Mucosa of stomach (tissue), 1 donor: ENCODE data around the gene STAP2.

Source experiments
- H3K27me3 ChIP-seq: one replicate; pipeline ENCODE4 v1.7.0; 2013; ENCODE audit warnings: mild to moderate bottlenecking, low read length; ENCODE audit not compliant: control insufficient read depth, insufficient read depth
- H3K36me3 ChIP-seq: one replicate; pipeline ENCODE4 v1.7.0; 2013; ENCODE audit warnings: low read length; ENCODE audit not compliant: control insufficient read depth, insufficient read depth
- H3K4me1 ChIP-seq: one replicate; pipeline ENCODE4 v1.7.0; 2013; ENCODE audit warnings: mild to moderate bottlenecking, low read length; ENCODE audit not compliant: control insufficient read depth, insufficient read depth
- H3K4me3 ChIP-seq: one replicate; pipeline ENCODE4 v1.7.0; 2013; ENCODE audit warnings: low read length
- H3K9ac ChIP-seq: one replicate; pipeline ENCODE4 v1.7.0; 2013; ENCODE audit warnings: mild to moderate bottlenecking, low read length, moderate library complexity
- H3K9me3 ChIP-seq: one replicate; pipeline ENCODE4 v1.7.0; 2013; ENCODE audit warnings: mild to moderate bottlenecking, low read length, moderate library complexity; ENCODE audit not compliant: control insufficient read depth
- donor health status: Pancreatic carcinoma.

The STAP2 gene, protein sequence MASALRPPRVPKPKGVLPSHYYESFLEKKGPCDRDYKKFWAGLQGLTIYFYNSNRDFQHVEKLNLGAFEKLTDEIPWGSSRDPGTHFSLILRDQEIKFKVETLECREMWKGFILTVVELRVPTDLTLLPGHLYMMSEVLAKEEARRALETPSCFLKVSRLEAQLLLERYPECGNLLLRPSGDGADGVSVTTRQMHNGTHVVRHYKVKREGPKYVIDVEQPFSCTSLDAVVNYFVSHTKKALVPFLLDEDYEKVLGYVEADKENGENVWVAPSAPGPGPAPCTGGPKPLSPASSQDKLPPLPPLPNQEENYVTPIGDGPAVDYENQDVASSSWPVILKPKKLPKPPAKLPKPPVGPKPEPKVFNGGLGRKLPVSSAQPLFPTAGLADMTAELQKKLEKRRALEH

DNA sequence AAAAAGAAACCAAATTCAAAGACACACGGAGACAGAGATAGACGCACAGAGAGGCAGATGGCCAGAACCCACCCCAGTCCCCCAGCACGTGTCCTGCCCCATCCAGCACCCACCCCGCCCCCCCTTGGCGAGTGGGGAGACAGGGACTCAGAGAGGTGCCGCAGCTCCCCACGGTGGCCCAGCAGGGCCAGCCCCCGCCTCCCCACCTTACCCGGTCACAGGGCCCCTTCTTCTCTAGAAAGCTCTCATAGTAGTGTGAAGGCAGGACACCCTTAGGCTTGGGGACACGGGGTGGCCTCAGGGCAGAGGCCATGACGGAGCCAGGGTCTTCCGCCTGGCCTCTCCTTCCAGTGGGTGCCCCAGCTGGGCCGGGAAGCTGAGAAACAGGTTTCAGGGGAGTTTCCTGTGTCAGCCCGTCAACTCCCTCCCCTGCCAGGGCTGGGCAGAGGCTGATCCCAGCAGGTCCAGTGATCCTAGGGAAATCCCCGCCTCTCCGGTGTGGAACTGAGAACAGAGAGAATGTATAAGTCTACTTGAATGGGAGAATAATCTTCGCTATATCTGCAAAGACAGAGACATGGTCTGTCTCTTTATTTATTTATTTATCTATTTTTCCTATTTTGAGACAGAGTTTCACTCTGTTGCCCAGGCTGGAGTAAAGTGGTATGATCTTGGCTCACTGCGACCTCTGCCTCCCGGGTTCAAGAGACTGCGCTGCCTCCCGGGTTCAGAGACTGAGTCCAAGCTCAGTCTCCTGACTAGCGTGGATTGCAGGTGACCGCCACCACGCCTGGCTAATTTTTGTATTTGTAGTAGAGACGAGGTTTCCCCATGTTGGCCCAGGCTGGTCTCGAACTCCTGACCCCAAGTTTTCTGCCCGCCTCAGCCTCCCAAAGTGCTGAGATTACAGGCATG is at the start of gene STAP2:
STAP2 (minus strand) TSS at position 387 of the 915 bp plus-strand sequence; CDS start at position 313, 74 bp downstream.
- Histone ChIP-seq H3K4me3 (peak within 1 kb of the TSS; percentile 86), H3K27me3 (no peaks in the 10 kb centered on the region), H3K9ac (peak within 1 kb of the TSS; percentile 84)

DNA sequence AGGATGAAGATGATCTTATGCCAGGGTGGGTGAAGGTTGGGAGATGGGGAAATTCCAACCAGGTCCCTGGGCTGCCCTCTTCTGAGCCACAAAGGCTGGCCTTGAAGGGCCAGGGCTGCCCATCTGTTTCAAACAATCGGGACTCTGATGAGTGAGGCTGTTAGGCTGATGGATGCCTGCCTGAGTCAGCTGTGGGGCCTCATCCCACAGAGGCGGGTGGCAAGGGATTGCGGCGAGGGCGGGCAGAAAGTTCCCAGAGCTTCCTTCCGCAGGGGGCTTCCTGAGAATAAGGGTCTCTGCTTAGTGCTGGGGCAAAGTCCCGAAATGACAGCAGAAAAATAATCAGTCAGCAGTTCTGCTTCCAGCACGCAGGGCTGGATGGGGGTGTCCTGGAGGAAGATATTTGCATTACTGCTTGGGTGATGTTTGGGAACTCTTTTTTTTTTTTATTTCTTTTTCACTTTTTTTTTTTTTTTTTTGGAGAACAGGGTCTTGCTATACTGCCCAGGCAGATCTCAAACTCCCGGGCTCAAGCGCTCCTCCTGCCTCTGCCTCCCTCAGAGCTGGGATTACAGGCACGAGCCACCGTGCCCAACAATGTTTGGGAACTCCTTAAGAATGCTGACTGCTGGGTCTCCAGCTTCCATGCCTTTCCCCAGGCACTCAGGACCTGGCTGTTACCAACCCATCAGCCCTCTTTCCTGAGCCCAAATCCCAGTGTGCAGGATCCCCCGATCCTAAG is 47.6 kb upstream of the STAP2 start:
- H3K4me1 ChIP-seq: peaks cover 30% of the 10 kb centered on the region
- peaks cover 7% of the 10 kb centered on the region for H3K36me3 ChIP-seq
- no peaks in the 10 kb centered on the region for H3K27me3 ChIP-seq
- H3K4me3 ChIP-seq: no peak overlapping the region
- no peaks in the 10 kb centered on the region for H3K9me3 ChIP-seq
- H3K9ac ChIP-seq: no peak overlapping the region

More for the DNA sequence above, at the start of gene STAP2:
- H3K4me1 ChIP-seq: peaks cover 15% of the 10 kb centered on the region
- H3K36me3 ChIP-seq: no peaks in the 10 kb centered on the region
- no peaks in the 10 kb centered on the region for H3K9me3 ChIP-seq

DNA sequence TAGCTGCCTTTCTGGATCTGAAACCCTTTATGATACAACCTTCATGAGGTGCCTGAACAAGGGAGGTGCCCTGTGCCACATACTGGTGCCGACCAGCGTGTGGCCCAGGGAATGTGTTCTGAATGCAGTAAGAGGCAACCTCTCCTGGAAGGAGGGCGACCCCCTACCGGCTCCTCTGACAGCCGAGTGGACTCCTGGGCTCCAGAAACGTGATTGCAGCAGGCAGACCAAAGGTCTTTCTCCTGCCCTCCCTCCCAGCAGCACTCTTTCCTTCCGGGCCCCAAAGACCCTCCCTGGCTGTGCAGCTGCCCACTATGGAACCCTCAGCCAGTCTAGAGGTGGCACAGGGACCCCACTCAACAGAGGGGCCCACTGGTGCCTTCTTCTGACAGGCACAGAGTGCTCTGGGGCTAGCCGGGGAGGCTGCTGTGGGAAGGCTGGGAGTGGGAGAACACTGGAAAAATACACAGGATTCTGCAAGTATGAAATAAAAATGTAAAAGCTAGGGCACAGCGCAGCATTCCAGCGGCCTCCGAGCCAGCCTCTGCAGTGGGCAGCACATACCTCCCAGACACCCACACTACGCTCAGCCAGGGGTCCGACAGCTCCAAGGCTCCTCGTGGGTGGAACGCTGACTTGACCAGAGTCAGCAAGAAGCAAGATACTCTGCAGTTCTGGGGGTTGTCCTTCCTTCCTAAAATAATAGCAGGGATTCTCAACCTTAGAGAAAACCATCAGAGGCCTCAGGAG is 46.8 kb upstream of the STAP2 start:
- Histone ChIP-seq H3K4me3 (no peak overlapping the region), H3K9ac (no peak overlapping the region), H3K27me3 (no peaks in the 10 kb centered on the region), H3K9me3 (no peaks in the 10 kb centered on the region), H3K4me1 (peaks cover 27% of the 10 kb centered on the region), H3K36me3 (peaks cover 7% of the 10 kb centered on the region)

DNA sequence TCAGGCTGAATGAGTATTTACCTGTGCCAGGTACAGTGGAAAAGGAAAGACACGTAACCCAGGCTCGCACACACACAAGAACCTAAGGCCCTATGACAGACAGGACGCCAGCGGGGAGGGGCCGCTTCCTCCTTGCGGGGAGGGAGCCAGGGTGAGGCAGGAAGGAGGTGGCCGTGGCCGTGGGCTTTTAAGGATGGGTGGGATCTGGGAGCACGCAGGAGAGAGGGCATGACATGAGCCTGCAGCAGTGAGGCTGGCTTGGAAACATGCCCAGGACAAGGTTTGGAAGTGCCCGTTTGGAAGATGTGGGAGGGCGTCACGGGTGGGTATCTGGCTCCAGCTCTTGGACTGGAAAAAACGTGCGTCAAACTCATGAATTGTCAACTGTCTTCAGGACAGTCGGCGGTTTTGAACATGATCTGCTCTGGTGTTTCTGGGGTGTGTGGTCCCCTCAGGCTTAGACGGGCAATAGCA is 41.7 kb upstream of the STAP2 start:
- H3K9me3 ChIP-seq: no peaks in the 10 kb centered on the region
- no peak overlapping the region for H3K9ac ChIP-seq
- H3K4me1 ChIP-seq: peaks cover 54% of the 10 kb centered on the region
- H3K36me3 ChIP-seq: no peaks in the 10 kb centered on the region
- no peaks in the 10 kb centered on the region for H3K27me3 ChIP-seq
- no peak overlapping the region for H3K4me3 ChIP-seq

DNA sequence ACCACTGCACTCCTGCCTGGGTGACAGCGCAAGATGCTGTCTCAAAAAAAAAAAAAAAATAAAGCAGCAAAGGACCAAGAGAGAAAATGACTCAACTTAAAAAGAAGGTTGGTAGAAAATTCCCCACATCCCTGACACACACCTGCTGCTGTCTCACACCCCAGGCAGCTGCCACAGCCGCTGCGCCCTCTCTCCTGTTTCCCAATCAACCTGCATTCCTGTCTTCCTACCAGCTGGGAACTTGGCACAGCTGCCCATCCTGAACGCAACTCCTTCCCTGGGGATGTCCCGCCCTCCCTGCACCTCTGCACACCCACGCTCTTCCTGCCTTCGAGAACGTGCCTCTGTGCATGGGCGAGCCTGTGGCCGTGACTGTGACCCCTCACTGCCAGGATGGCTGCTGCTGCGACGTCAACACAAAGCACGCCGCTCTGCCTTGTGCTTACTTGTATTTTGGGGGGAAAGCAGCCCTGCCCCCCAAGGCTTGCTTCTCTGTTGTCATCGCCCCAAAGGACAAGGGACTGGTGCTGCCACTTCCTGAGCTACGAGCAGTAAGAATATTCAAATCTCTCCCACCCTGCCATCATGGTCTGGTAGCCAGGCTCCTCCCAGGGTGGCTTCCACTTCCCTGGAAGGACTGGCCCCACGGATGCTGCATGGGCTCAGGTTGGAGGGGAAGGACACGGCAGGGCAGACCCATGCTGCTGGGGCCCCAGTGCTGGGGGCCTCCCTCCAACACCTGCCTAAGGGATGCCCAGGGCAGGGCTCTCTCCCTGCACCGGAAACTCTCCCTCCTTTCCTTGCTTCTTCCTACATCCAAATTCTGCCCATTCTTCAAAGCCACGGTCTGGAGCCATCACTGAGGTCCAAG is 41.0 kb upstream of the STAP2 start:
- H3K4me1 ChIP-seq: peaks cover 60% of the 10 kb centered on the region
- H3K27me3 ChIP-seq: no peaks in the 10 kb centered on the region
- no peak overlapping the region for H3K4me3 ChIP-seq
- no peak overlapping the region for H3K9ac ChIP-seq
- no peaks in the 10 kb centered on the region for H3K9me3 ChIP-seq
- no peaks in the 10 kb centered on the region for H3K36me3 ChIP-seq

DNA sequence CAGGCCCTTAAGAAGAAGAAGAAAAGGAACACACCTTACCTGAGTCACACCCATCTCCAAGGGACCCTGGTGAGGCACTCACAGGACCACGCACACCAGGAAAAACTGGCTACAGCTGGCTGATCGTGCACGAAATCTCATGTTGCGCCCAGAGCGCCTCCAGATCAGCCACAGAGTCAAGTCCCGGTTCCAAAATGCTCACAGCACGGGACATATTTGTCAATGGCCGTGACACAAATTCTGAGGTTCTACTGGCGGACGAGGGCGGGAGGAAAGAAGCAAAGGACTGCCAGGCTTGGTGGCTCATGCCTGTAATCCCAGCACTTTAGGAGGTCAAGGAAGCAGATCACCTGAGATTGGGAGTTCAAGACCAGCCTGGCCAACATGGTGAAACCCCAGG is 40.3 kb upstream of the STAP2 start:
- H3K4me3 ChIP-seq: no peak overlapping the region
- H3K9me3 ChIP-seq: no peaks in the 10 kb centered on the region
- no peaks in the 10 kb centered on the region for H3K27me3 ChIP-seq
- H3K4me1 ChIP-seq: peaks cover 68% of the 10 kb centered on the region
- no peak overlapping the region for H3K9ac ChIP-seq
- no peaks in the 10 kb centered on the region for H3K36me3 ChIP-seq

DNA sequence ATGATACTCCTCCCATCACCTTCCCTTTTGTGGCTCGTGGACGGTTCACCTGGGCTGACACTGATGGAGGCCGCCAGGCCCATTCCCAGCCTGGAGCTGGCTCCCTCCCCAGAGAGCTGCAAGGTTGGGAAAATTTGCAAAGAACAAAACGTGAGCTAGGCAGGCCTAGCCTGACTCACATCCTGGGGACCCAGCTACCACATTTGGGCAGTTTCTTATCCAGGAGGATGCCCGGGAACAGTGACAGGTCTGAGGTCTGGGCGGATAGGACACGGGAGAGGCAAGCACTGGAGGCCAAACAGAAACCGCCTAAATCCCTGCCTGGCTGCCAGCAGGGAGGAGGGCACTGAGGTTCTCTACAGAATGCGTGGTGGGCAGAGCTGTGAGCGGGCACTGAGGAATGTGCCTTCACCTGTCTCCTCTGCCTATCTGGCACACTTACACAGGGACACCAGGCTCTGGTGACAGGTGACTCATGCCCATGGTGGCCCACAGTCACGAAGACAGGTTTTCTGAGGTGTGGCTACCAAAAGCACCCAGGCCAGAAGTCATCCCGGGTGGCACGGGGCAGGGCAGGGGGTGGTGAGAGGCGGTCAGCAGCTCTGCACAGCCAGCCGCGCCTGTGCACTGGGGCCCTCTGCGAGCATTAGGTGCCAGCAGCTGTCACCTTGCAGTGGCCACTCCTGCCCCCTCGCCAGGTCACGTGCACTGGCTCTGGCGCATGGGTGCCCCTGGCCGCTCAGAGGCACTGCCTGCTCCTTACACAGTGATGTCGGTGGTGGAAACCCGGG is 38.6 kb upstream of the STAP2 start:
- no peaks in the 10 kb centered on the region for H3K36me3 ChIP-seq
- H3K27me3 ChIP-seq: no peaks in the 10 kb centered on the region
- H3K9me3 ChIP-seq: no peaks in the 10 kb centered on the region
- no peak overlapping the region for H3K9ac ChIP-seq
- no peak overlapping the region for H3K4me3 ChIP-seq
- peaks cover 83% of the 10 kb centered on the region for H3K4me1 ChIP-seq

DNA sequence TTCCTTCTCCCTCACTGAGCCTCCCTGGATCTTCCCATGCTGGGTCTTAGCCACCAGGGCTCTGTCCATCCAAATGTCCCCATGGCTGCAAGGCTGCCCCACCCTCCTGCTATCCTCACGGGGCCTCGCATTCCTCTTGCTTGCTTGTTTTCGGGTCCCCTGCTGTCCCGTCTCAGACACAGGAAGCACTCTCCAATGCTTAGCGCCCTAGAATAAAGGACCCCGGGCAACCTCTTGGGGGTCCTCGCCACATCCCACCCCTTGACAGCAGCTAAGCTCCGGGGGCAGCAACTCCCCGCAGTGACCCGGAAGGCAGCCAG is 38.0 kb upstream of the STAP2 start:
- Histone ChIP-seq H3K4me1 (peaks cover 83% of the 10 kb centered on the region), H3K9ac (peak overlapping the region; percentile 2), H3K27me3 (no peaks in the 10 kb centered on the region), H3K4me3 (no peak overlapping the region), H3K9me3 (no peaks in the 10 kb centered on the region), H3K36me3 (no peaks in the 10 kb centered on the region)

DNA sequence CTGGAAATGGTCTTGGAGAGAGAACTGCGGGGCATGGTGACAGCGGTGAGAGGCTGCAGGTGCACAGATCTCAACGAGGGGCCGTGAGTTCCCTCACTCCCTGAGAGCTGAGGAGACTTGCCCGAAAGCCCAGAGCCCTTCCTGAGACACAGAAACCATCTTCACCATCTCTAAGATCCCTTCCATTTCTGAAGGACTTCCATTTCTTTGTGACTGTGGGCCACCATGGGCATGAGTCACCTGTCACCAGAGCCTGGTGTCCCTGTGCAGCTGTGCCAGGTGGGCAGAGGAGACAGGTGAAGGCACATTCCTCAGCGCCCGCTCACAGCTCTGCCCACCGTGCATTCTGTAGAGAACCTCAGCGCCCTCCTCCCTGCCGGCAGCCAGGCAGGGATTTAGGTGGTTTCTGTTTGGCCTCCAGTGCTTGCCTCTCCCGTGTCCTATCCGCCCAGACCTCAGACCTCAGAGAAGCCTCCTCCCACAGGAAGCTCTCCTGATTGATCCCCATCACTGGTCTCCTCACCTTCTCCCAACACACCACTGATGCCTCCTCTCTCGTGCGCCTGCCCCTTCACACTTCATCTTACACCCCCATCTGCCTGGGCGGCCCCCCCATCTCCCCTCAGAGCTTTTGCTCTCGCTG is 37.5 kb upstream of the STAP2 start:
- H3K4me1 ChIP-seq: peaks cover 85% of the 10 kb centered on the region
- no peaks in the 10 kb centered on the region for H3K36me3 ChIP-seq
- H3K27me3 ChIP-seq: no peaks in the 10 kb centered on the region
- H3K4me3 ChIP-seq: no peak overlapping the region
- H3K9me3 ChIP-seq: no peaks in the 10 kb centered on the region
- peak overlapping the region; percentile 51 for H3K9ac ChIP-seq
